Tibial nerve (tissue), 4 donors: ENCODE measurements around the gene CHPF. TPM values are rescaled to one million over a fixed set of nuclear protein-coding genes. Genes with fewer than 3 reads are reported as not detected.

Source experiments
- DNase-seq, 2 donors: peaks; one replicate each; pipeline ENCODE4 v3.0.0-alpha.2; 2019; ENCODE audit warnings: low spot score in 2 of 2
- H3K27ac ChIP-seq, 4 donors: fragments of 200-600 bp; sonication (generic) in 3 of 4; one replicate each; pipeline ENCODE4 v1.5.1; 2017 to 2019; ENCODE audit warnings: mild to moderate bottlenecking in 1 of 4
- H3K27me3 ChIP-seq, 2 donors: fragments of 200-600 bp; sonication (generic) in 1 of 2; one replicate each; pipeline versions ENCODE4 v1.5.1 to v1.6.0; 2017 to 2019
- H3K36me3 ChIP-seq, 3 donors: fragments of 200-600 bp; sonication (generic); one replicate each; pipeline ENCODE4 v1.5.1; 2018 to 2019
- H3K4me1 ChIP-seq, 4 donors: fragments of 200-600 bp; sonication (generic) in 3 of 4; one replicate each; pipeline ENCODE4 v1.5.1; 2017 to 2019
- H3K4me3 ChIP-seq, 4 donors: fragments of 200-600 bp; sonication (generic) in 3 of 4; one replicate each; pipeline ENCODE4 v1.5.1; 2017 to 2019; ENCODE audit warnings: mild to moderate bottlenecking in 1 of 4, moderate library complexity in 1 of 4
- H3K9me3 ChIP-seq, 4 donors: fragments of 200-600 bp; sonication (generic) in 3 of 4; one replicate each; pipeline ENCODE4 v1.5.1; 2017 to 2019
- EP300 ChIP-seq, 2 donors: sonication (generic); formaldehyde crosslinking; IDR thresholded peaks; one replicate each; pipeline ENCODE4 v1.6.1; 2017; ENCODE audit warnings: antibody characterized with exemption in 2 of 2, mild to moderate bottlenecking in 1 of 2
- POLR2A ChIP-seq, 2 donors: fragments of 450-650 bp; IDR thresholded peaks; one replicate each; pipeline ENCODE4 v1.6.1; 2017; ENCODE audit warnings: antibody characterized with exemption in 2 of 2, mild to moderate bottlenecking in 2 of 2, moderate library complexity in 2 of 2
- WGBS, 2 donors: methylation state at CpG; one replicate each; pipeline ENCODE4 v1.1.5; 2018; 5-methylcytosine and 5-hydroxymethylcytosine counted together
- total RNA-seq, 4 donors: library from RNA; depleted of rRNA; stranded (reverse); fragments of >200 nt; gene quantifications; one replicate each; pipeline ENCODE4 v1.1.0, GENCODE V29; 2016
- TF ChIP-seq, protein P1 (sequence below), 5 experiments: fragments of 200-600 bp in 3 of 5; fragments of 450-650 bp in 2 of 5; sonication (generic) in 3 of 5; IDR thresholded peaks; one replicate each; pipeline ENCODE4 v1.5.1; 2016 to 2019; ENCODE audit warnings: antibody characterized with exemption in 5 of 5, mild to moderate bottlenecking in 3 of 5, moderate library complexity in 2 of 5

The CHPF gene
- total RNA-seq, 4 donors from 2014 or later, result 51.3 to 91.2 (median 62.9) TPM

DNA sequence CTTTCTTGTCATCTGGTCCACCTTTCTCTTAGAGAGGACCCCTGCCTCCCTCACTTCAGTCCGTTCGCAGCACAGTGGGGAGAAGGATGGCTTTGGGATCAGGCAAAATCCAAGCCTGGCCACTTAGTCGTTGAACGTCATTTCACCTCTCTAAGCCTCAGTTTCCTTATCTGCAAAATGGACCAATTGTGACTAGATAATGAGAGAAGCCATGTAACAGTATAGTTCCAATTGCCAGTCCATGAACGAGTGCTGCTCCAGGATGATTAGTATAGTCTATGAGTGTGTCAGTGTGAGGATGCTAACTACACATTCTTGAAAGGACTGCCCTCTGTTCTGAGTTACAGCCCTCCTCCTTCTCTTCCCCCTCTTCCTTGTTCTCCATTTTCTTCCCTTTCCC lies 29.6 kb upstream of the CHPF start:
- TF ChIP-seq, protein P1, sequence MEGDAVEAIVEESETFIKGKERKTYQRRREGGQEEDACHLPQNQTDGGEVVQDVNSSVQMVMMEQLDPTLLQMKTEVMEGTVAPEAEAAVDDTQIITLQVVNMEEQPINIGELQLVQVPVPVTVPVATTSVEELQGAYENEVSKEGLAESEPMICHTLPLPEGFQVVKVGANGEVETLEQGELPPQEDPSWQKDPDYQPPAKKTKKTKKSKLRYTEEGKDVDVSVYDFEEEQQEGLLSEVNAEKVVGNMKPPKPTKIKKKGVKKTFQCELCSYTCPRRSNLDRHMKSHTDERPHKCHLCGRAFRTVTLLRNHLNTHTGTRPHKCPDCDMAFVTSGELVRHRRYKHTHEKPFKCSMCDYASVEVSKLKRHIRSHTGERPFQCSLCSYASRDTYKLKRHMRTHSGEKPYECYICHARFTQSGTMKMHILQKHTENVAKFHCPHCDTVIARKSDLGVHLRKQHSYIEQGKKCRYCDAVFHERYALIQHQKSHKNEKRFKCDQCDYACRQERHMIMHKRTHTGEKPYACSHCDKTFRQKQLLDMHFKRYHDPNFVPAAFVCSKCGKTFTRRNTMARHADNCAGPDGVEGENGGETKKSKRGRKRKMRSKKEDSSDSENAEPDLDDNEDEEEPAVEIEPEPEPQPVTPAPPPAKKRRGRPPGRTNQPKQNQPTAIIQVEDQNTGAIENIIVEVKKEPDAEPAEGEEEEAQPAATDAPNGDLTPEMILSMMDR (IDR thresholded peaks at IDR 0.05), result no peak
- TF ChIP-seq EP300 (IDR thresholded peaks at IDR 0.05), result no peak
- no peak for TF ChIP-seq POLR2A (IDR thresholded peaks at IDR 0.05)
- no peak overlapping the region for H3K27ac ChIP-seq
- H3K4me1 ChIP-seq, result peaks cover 0 to 24% (median 3%) of the 10 kb centered on the region in 4 donors
- peaks cover 0 to 22% of the 10 kb centered on the region in 2 donors for H3K27me3 ChIP-seq
- H3K4me3 ChIP-seq, result no peak overlapping the region
- WGBS, 2 donors, result 82 to 84% methylated on average over 5 of the region's 5 CpGs
- peaks cover 0 to 2% (median 0%) of the 10 kb centered on the region in 3 donors for H3K36me3 ChIP-seq
- no peaks in the 10 kb centered on the region for H3K9me3 ChIP-seq
- no peak for DNase-seq

DNA sequence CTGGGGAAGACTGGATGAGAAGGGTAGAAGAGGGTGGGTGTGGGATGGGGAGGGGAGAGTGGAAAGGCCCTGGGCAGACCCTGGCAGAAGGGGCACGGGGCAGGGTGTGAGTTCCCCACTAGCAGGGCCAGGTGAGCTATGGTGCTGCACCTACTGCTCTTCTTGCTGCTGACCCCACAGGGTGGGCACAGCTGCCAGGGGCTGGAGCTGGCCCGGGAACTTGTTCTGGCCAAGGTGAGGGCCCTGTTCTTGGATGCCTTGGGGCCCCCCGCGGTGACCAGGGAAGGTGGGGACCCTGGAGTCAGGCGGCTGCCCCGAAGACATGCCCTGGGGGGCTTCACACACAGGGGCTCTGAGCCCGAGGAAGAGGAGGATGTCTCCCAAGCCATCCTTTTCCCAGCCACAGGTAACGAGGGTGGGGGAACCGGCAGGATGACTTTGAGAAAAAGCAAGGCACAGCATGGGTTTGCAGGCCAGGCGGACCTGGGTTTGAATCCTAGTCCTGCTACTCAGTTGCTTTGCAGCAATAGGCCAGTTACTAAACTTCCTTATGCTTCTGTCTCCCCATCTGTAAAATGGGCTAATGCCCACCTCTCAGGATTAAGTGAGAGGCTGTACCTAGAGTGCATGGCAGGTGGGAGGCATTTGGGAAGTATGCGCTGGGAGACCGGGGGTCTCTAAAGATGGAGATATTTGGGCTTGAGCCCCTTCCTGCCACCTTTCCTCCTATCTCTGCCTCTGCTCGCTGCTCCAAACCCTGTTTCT lies 28.8 kb upstream of the CHPF start, which contains the start of gene INHA:
TSS of gene INHA (plus strand) at position 74 of the 765 bp plus-strand sequence. CDS start at position 139, 65 bp downstream.
- H3K4me3 ChIP-seq, result peak within 1 kb of the TSS; percentile 59 to 94 (median 68)
- TF ChIP-seq, protein P1 (IDR thresholded peaks at IDR 0.05), result no peak
- WGBS, 2 donors, result 92 to 93% methylated on average over 12 to 13 of the region's 13 CpGs
- no peaks in the 10 kb centered on the region for H3K9me3 ChIP-seq
- H3K4me1 ChIP-seq, result peaks cover 0 to 24% (median 3%) of the 10 kb centered on the region in 4 donors
- H3K27me3 ChIP-seq, result peaks cover 0 to 19% of the 10 kb centered on the region in 2 donors
- DNase-seq, result no peak
- H3K36me3 ChIP-seq, result peaks cover 0 to 9% (median 0%) of the 10 kb centered on the region in 3 donors
- H3K27ac ChIP-seq, result peak within 1 kb of the TSS; percentile 73 to 92 (median 82)

DNA sequence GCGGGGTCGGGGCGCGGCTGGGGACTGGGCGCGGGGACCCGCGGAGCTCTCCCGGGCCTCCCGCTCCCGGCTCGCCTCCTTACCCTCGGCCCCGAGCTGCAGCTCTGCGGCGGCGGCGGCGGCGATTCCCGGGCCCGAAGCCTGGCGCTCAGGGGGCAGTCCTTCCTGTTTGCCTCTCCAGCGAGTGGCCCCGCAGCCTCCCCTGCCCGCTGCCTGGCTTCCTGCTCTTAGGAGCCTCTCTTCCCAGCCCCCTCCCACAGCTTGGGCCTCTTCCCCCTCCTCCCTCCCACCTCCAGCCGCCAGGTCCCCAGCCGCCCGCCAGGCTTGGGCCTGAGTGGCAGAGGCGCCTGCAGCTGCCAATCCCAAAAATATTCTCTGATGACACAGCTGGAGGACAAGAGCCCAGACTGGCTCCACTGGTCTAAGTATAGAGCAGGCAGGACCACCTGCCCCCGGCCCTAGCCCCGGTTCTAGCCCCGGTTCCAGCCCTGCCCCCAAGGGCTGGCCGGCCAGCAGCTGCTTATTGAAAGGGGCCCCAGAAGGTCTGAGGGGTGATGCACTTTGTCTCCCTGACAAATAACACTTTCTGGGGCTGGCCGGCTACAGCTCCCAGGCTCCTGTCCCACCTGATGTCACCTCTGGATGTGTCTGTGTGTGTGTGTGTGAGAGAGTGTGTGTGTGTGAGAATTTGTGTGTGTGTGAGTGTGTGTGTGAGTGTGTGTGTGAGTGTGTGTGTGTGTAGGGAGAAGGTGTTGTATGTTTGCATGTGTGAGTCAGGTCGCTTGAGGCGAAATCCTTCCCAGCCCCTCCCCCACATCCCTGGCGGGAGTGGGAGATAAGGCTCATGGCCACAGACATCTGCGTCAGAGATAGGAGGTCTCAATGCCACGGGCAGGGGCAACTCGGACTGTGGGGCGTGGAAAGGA lies 28.0 kb upstream of the CHPF start, which contains the start of gene OBSL1:
TSS of gene OBSL1 (minus strand) at position 229 of the 926 bp plus-strand sequence. CDS start 307 bp downstream, outside the sequence.
- H3K4me1 ChIP-seq, result peaks cover 0 to 20% (median 3%) of the 10 kb centered on the region in 4 donors
- peaks cover 0 to 18% (median 0%) of the 10 kb centered on the region in 3 donors for H3K36me3 ChIP-seq
- TF ChIP-seq POLR2A (IDR thresholded peaks at IDR 0.05) (no peak), EP300 (IDR thresholded peaks at IDR 0.05) (no peak)
- TF ChIP-seq, protein P1 (IDR thresholded peaks at IDR 0.05), result no peak
- peak within 1 kb of the TSS; percentile 59 to 94 (median 68) for H3K4me3 ChIP-seq
- peak within 1 kb of the TSS; percentile 73 to 92 (median 82) for H3K27ac ChIP-seq
- peaks cover 0 to 11% of the 10 kb centered on the region in 2 donors for H3K27me3 ChIP-seq
- WGBS, 2 donors, result 17 to 18% methylated on average over 25 to 27 of the region's 42 CpGs
- no peaks in the 10 kb centered on the region for H3K9me3 ChIP-seq
- peak in 1 of 2 donors; percentile 23 for DNase-seq

DNA sequence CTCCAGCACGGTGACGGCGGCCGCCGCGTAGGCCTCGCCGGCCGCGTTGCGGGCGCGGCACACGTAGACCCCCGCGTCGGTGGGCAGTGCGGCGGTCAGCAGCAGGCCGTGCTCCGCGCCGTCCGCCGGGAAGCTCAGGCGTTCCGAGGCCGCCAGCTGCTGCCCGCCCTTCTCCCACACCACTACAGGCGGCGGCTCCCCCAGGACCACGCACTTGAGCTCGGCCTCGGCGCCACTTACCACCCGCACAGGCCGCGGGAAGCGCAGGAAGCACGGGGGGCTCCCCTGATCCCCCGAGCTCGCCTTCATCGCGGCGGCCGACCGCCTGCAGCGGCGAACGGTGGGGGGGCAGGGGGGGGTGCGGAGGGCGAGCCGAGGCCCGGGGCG lies 27.3 kb upstream of the CHPF start:
- no CpG with 5 or more reads among the region's 55 CpGs for WGBS, 2 donors
- Histone ChIP-seq H3K9me3 (no peaks in the 10 kb centered on the region), H3K27ac (peak overlapping the region; percentile 73 to 92 (median 82)), H3K4me1 (peaks cover 0 to 20% (median 3%) of the 10 kb centered on the region in 4 donors), H3K4me3 (peak overlapping the region; percentile 59 to 94 (median 68)), H3K36me3 (peaks cover 0 to 24% (median 0%) of the 10 kb centered on the region in 3 donors), H3K27me3 (peaks cover 0 to 5% of the 10 kb centered on the region in 2 donors)
- TF ChIP-seq POLR2A (IDR thresholded peaks at IDR 0.05), result no peak
- TF ChIP-seq, protein P1 (IDR thresholded peaks at IDR 0.05), result no peak
- TF ChIP-seq EP300 (IDR thresholded peaks at IDR 0.05), result no peak
- DNase-seq, result no peak
